Measurements from ENCODE around the gene ROR2.

DNA sequence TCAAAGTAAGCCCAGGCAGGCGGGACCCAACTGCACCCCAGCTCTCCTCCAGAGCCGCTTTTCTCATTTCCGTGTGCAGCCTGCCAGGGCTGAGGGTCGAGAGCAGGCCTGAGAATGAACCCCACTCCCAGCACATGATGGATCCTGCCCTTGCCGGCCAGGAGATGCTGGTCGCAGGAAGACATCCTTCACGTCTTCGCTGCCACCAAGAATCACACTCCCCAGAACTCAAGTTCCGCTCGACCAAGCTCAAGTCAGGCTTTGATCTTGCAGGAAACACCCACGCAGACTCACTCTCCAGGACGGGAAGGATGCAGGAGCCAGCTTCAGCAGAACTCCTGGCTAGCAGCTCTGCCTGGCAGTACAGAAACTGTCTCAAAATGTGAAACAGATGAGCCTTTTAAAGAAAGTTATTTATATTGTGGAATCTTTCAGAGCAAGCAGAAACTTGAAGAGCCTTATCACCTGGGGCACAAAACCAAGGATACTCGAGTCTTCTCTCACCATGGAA is 102.4 kb downstream of the ROR2 start:
- TF ChIP-seq, protein P1, sequence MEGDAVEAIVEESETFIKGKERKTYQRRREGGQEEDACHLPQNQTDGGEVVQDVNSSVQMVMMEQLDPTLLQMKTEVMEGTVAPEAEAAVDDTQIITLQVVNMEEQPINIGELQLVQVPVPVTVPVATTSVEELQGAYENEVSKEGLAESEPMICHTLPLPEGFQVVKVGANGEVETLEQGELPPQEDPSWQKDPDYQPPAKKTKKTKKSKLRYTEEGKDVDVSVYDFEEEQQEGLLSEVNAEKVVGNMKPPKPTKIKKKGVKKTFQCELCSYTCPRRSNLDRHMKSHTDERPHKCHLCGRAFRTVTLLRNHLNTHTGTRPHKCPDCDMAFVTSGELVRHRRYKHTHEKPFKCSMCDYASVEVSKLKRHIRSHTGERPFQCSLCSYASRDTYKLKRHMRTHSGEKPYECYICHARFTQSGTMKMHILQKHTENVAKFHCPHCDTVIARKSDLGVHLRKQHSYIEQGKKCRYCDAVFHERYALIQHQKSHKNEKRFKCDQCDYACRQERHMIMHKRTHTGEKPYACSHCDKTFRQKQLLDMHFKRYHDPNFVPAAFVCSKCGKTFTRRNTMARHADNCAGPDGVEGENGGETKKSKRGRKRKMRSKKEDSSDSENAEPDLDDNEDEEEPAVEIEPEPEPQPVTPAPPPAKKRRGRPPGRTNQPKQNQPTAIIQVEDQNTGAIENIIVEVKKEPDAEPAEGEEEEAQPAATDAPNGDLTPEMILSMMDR (conservative IDR thresholded peaks at IDR 0.05; ENCODE audit: low read depth, low read length): no peak
- TF ChIP-seq EZH2 (IDR thresholded peaks at IDR 0.05; ENCODE audit: low read length, unreplicated experiment): no peak

Measured in PC-3 (cell line).